Measurements from ENCODE around the gene HCN3.

GRCh38 chr1:155319536-155319935 is 42.3 kb downstream of the HCN3 start:
- TF ChIP-seq TCF12 (IDR thresholded peaks at IDR 0.05; ENCODE audit: low read depth) (no peak), CREB1 (IDR thresholded peaks at IDR 0.05; ENCODE audit: low read depth) (no peak), EP300 (IDR thresholded peaks at IDR 0.05; ENCODE audit: borderline replicate concordance) (no peak)
- TF ChIP-seq, protein P1, sequence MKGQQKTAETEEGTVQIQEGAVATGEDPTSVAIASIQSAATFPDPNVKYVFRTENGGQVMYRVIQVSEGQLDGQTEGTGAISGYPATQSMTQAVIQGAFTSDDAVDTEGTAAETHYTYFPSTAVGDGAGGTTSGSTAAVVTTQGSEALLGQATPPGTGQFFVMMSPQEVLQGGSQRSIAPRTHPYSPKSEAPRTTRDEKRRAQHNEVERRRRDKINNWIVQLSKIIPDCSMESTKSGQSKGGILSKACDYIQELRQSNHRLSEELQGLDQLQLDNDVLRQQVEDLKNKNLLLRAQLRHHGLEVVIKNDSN (IDR thresholded peaks at IDR 0.05): no peak

All from Ishikawa (cell line).